Liver (tissue), 9 donors: ENCODE measurements around the gene PRLHR. TPM values are rescaled to one million over a fixed set of nuclear protein-coding genes. Genes with fewer than 3 reads are reported as not detected.

Experiments
- DNase-seq: peaks from one replicate; pipeline ENCODE4 v3.0.0-alpha.2; 2017; ENCODE audit warnings: low spot score
- H3K27ac ChIP-seq, 2 donors: one replicate each; pipeline ENCODE4 v1.7.0; 2013; ENCODE audit warnings: inconsistent platforms in 2 of 2, low read length in 2 of 2, control low read depth in 1 of 2, low read depth in 1 of 2, mild to moderate bottlenecking in 1 of 2
- H3K27me3 ChIP-seq, 4 donors: one replicate each; pipeline versions ENCODE4 v1.6.1 to v1.7.0; 2013; ENCODE audit warnings: low read length in 3 of 4, inconsistent platforms in 1 of 4, mild to moderate bottlenecking in 1 of 4, moderate library complexity in 1 of 4; ENCODE audit not compliant: control insufficient read depth in 4 of 4, insufficient read depth in 4 of 4
- H3K36me3 ChIP-seq, 4 donors: one replicate each; pipeline versions ENCODE4 v1.6.1 to v1.7.0; 2013; ENCODE audit warnings: low read length in 3 of 4, mild to moderate bottlenecking in 3 of 4, low read depth in 1 of 4, moderate library complexity in 1 of 4; ENCODE audit not compliant: control insufficient read depth in 4 of 4, insufficient read depth in 3 of 4
- H3K4me1 ChIP-seq, 4 donors: one replicate each; pipeline versions ENCODE4 v1.6.1 to v1.7.0; 2013; ENCODE audit warnings: low read length in 3 of 4, mild to moderate bottlenecking in 3 of 4, moderate library complexity in 1 of 4; ENCODE audit not compliant: control insufficient read depth in 4 of 4, insufficient read depth in 4 of 4
- H3K4me3 ChIP-seq, 3 donors: one replicate each; pipeline versions ENCODE4 v1.6.1 to v1.7.0; 2013; ENCODE audit warnings: low read length in 3 of 3, control low read depth in 1 of 3, low read depth in 1 of 3, mild to moderate bottlenecking in 1 of 3
- H3K9ac ChIP-seq, 2 donors: one replicate each; pipeline ENCODE4 v1.7.0; 2013; ENCODE audit warnings: low read length in 2 of 2, mild to moderate bottlenecking in 2 of 2, moderate library complexity in 2 of 2, control low read depth in 1 of 2, low read depth in 1 of 2
- H3K9me3 ChIP-seq, 4 donors: one replicate each; pipeline versions ENCODE4 v1.6.1 to v1.7.0; 2013; ENCODE audit warnings: low read length in 3 of 4; ENCODE audit not compliant: control insufficient read depth in 4 of 4
- ATF3 ChIP-seq: IDR thresholded peaks from 2 replicates; pipeline ENCODE4 v1.6.1; 2016; ENCODE audit warnings: antibody characterized with exemption
- CTCF ChIP-seq: fragments of 150-350 bp; IDR thresholded peaks from 2 replicates; pipeline ENCODE4 v1.5.1; 2017; ENCODE audit warnings: improper control_type of control experiment, low read depth, low read length; ENCODE audit not compliant: missing input control
- FOXA1 ChIP-seq: IDR thresholded peaks from 2 replicates; pipeline ENCODE4 v1.6.1; 2016; ENCODE audit warnings: antibody characterized with exemption
- GABPA ChIP-seq, 2 donors: IDR thresholded peaks in 1 of 2; conservative IDR thresholded peaks in 1 of 2; 2 replicates each; pipeline ENCODE4 v1.6.1; 2016; ENCODE audit warnings: antibody characterized with exemption in 2 of 2, mild to moderate bottlenecking in 1 of 2, moderate library complexity in 1 of 2
- JUND ChIP-seq, 2 donors: IDR thresholded peaks; 2 replicates each; pipeline ENCODE4 v1.6.1; 2016; ENCODE audit warnings: antibody characterized with exemption in 2 of 2
- NR2F2 ChIP-seq: IDR thresholded peaks from 2 replicates; pipeline ENCODE4 v1.6.1; 2016; ENCODE audit warnings: antibody characterized with exemption
- REST ChIP-seq: IDR thresholded peaks from 2 replicates; pipeline ENCODE4 v1.6.1; 2016; ENCODE audit warnings: antibody characterized with exemption, mild to moderate bottlenecking
- RXRA ChIP-seq, 2 donors: IDR thresholded peaks; 2 replicates each; pipeline ENCODE4 v1.6.1; 2017 to 2018; ENCODE audit warnings: antibody characterized with exemption in 2 of 2, mild to moderate bottlenecking in 1 of 2
- TAF1 ChIP-seq: conservative IDR thresholded peaks from 2 replicates; pipeline ENCODE4 v1.6.1; 2016; ENCODE audit warnings: antibody characterized with exemption, mild to moderate bottlenecking
- YY1 ChIP-seq: IDR thresholded peaks from 2 replicates; pipeline ENCODE4 v1.6.1; 2016; ENCODE audit warnings: antibody characterized with exemption, mild to moderate bottlenecking
- ZBTB33 ChIP-seq: IDR thresholded peaks from 2 replicates; pipeline ENCODE4 v1.6.1; 2016; ENCODE audit warnings: antibody characterized with exemption
- WGBS: extraction: QIAGEN DNeasy Blood & Tissue Kit; methylation state at CpG from one replicate; pipeline ENCODE4 v1.1.7; 2013; 5-methylcytosine and 5-hydroxymethylcytosine counted together
- polyA plus RNA-seq, 2 donors: library from polyadenylated mRNA; stranded (reverse) in 1 of 2; unstranded in 1 of 2; fragments of 200-250 nt in 1 of 2; fragments of >200 nt in 1 of 2; fragmentation: Nextera tagmentation in 1 of 2; extraction: Ambion mirVana in 1 of 2; gene quantifications; one replicate each; pipeline versions ENCODE4 v1.2.1 to v1.2.3, GENCODE V29; 2013 to 2015
- total RNA-seq, 2 donors: library from RNA; depleted of rRNA; stranded (reverse); fragments of >200 nt; gene quantifications; one replicate each; pipeline ENCODE4 v1.2.3, GENCODE V29; 2014
- donor health status: healthy.
- donor health status: healthy.
- donor health status: healthy.
- donor health status: healthy.
- donor health status: healthy.

PRLHR gene
- total and polyA plus RNA-seq, 4 donors = under 0.01 to 0.08 TPM; not detected in 2

GRCh38 chr10:118583611-118584010 is 11.8 kb downstream of the PRLHR start:
- Histone ChIP-seq H3K27ac (no peak overlapping the region), H3K9ac (no peak overlapping the region), H3K36me3 (no peaks in the 10 kb centered on the region), H3K9me3 (peaks cover 0 to 4% (median 1%) of the 10 kb centered on the region in 4 donors), H3K4me3 (no peak overlapping the region), H3K27me3 (peaks cover 0 to 3% (median 0%) of the 10 kb centered on the region in 4 donors), H3K4me1 (peaks cover 0 to 4% (median 0%) of the 10 kb centered on the region in 4 donors)
- TF ChIP-seq ATF3 = no peak
- TF ChIP-seq JUND (IDR thresholded peaks at IDR 0.05) = no peak
- no peak for TF ChIP-seq RXRA (IDR thresholded peaks at IDR 0.05)
- no peak for TF ChIP-seq REST
- 88% methylated on average over 5 of the region's 5 CpGs for WGBS
- no peak for DNase-seq

GRCh38 chr10:118582511-118582910 is 12.9 kb downstream of the PRLHR start:
- WGBS = 98% methylated on average over 3 of the region's 3 CpGs
- no peaks in the 10 kb centered on the region for H3K36me3 ChIP-seq
- H3K9me3 ChIP-seq = peaks cover 0 to 4% (median 1%) of the 10 kb centered on the region in 4 donors
- TF ChIP-seq NR2F2 = no peak
- TF ChIP-seq FOXA1 = no peak
- no peak for TF ChIP-seq TAF1
- no peak for TF ChIP-seq GABPA (IDR thresholded peaks at IDR 0.05 in 1 of 2, conservative IDR thresholded peaks at IDR 0.05 in 1 of 2)
- no peak for TF ChIP-seq REST
- TF ChIP-seq CTCF = no peak
- no peak for TF ChIP-seq ZBTB33
- no peak for TF ChIP-seq YY1
- no peak overlapping the region for H3K4me3 ChIP-seq
- no peak overlapping the region for H3K9ac ChIP-seq
- H3K27ac ChIP-seq = no peak overlapping the region
- H3K27me3 ChIP-seq = peaks cover 0 to 3% (median 0%) of the 10 kb centered on the region in 4 donors
- peaks cover 0 to 4% (median 0%) of the 10 kb centered on the region in 4 donors for H3K4me1 ChIP-seq
- no peak for DNase-seq
